Measurements from ENCODE around the gene IFI27L1. TPM values are rescaled to one million over a fixed set of nuclear protein-coding genes. Genes with fewer than 3 reads are reported as not detected.

Gene IFI27L1
- total RNA-seq, 1 donor = 9.9 TPM

- no peak for DNase-seq (ENCODE audit: low read depth)
- TF ChIP-seq, protein P1, sequence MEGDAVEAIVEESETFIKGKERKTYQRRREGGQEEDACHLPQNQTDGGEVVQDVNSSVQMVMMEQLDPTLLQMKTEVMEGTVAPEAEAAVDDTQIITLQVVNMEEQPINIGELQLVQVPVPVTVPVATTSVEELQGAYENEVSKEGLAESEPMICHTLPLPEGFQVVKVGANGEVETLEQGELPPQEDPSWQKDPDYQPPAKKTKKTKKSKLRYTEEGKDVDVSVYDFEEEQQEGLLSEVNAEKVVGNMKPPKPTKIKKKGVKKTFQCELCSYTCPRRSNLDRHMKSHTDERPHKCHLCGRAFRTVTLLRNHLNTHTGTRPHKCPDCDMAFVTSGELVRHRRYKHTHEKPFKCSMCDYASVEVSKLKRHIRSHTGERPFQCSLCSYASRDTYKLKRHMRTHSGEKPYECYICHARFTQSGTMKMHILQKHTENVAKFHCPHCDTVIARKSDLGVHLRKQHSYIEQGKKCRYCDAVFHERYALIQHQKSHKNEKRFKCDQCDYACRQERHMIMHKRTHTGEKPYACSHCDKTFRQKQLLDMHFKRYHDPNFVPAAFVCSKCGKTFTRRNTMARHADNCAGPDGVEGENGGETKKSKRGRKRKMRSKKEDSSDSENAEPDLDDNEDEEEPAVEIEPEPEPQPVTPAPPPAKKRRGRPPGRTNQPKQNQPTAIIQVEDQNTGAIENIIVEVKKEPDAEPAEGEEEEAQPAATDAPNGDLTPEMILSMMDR (IDR thresholded peaks at IDR 0.05; ENCODE audit: insufficient read depth, low read depth, low read length) = no peak
- H3K4me3 ChIP-seq (ENCODE audit: low read depth, low read length) = no peak overlapping the region
These were observed 42.0 kb upstream of the IFI27L1 start for GRCh38 chr14:94038921-94039629.

GRCh38 chr14:94040247-94040646 is 40.9 kb upstream of the IFI27L1 start:
- TF ChIP-seq, protein P1 (IDR thresholded peaks at IDR 0.05; ENCODE audit: insufficient read depth, low read depth, low read length) = no peak
- no peak overlapping the region for H3K4me3 ChIP-seq (ENCODE audit: low read depth, low read length)
- DNase-seq (ENCODE audit: low read depth) = no peak

GRCh38 chr14:94040796-94041195 is 40.3 kb upstream of the IFI27L1 start:
- DNase-seq (ENCODE audit: low read depth) = no peak
- H3K4me3 ChIP-seq (ENCODE audit: low read depth, low read length) = no peak overlapping the region
- TF ChIP-seq, protein P1 (IDR thresholded peaks at IDR 0.05; ENCODE audit: insufficient read depth, low read depth, low read length) = no peak

- no peak overlapping the region for H3K4me3 ChIP-seq (ENCODE audit: low read depth, low read length)
- peak; percentile 56 for DNase-seq (ENCODE audit: low read depth)
- TF ChIP-seq, protein P1 (IDR thresholded peaks at IDR 0.05; ENCODE audit: insufficient read depth, low read depth, low read length) = no peak
These were observed 39.4 kb upstream of the IFI27L1 start for GRCh38 chr14:94041551-94042346.

- no peak for DNase-seq (ENCODE audit: low read depth)
- TF ChIP-seq, protein P1 (IDR thresholded peaks at IDR 0.05; ENCODE audit: insufficient read depth, low read depth, low read length) = no peak
- H3K4me3 ChIP-seq (ENCODE audit: low read depth, low read length) = no peak overlapping the region
These were observed 38.5 kb upstream of the IFI27L1 start for GRCh38 chr14:94042433-94043091.

GRCh38 chr14:94043111-94043755 is 37.9 kb upstream of the IFI27L1 start:
- no peak for DNase-seq (ENCODE audit: low read depth)
- no peak overlapping the region for H3K4me3 ChIP-seq (ENCODE audit: low read depth, low read length)
- TF ChIP-seq, protein P1 (IDR thresholded peaks at IDR 0.05; ENCODE audit: insufficient read depth, low read depth, low read length) = no peak
